GM12878 (cell line): Measurements from ENCODE around the gene COBLL1. TPM values are rescaled to one million over a fixed set of nuclear protein-coding genes. Genes with fewer than 3 reads are reported as not detected.

ENCODE experiments used
- ATAC-seq: fragments of 200-7000 bp; cut with Tn5 transposase; 3 replicates; pipeline ENCODE4 v1.9.1; 2020; ENCODE audit warnings: mild to moderate bottlenecking, moderate library complexity
- BruUV-seq: library from RNA; stranded (reverse); fragments of 400-500 nt; replicated peaks from 2 replicates; lab custom pipeline; 2021; lab: Mats Ljungman, UMichigan
- CTCF ChIA-PET: fragments of 300-600 bp; sonication (Branson Sonifier 250); formaldehyde crosslinking; extraction: SDS; loops from one replicate; lab custom pipeline; 2021; ENCODE audit warnings: inconsistent platforms; lab: Yijun Ruan, JAX
- POLR2A ChIA-PET: fragments of 350-600 bp; formaldehyde crosslinking; extraction: SDS; loops from one replicate; lab custom pipeline; 2021; ENCODE audit warnings: inconsistent platforms; lab: Charles Lee
- RAD21 ChIA-PET: fragments of 300-600 bp; sonication (Branson Sonifier 250); formaldehyde crosslinking; loops from one replicate; lab custom pipeline; 2023; ENCODE audit warnings: antibody characterized with exemption; ENCODE audit not compliant: unreplicated experiment; lab: Charles Lee
- SMC1A ChIA-PET: fragments of 300-600 bp; sonication (Branson Sonifier 250); formaldehyde crosslinking; loops from one replicate; lab custom pipeline; 2023; ENCODE audit not compliant: unreplicated experiment, uncharacterized antibody; lab: Charles Lee
- DNase-seq: peaks from one replicate; pipeline ENCODE4 v3.0.0-alpha.2; 2011; ENCODE audit warnings: low read depth, low spot score
- FAIRE-seq: peaks from 3 replicates; lab custom pipeline; 2011; peaks lifted over from hg19 to GRCh38; lab: Jason Lieb, UNC
- H2AFZ ChIP-seq: 2 replicates; pipeline ENCODE4 v1.6.0; 2011; ENCODE audit warnings: low read depth, low read length, control low read depth; ENCODE audit not compliant: control insufficient read depth
- H3K27ac ChIP-seq: 2 replicates; pipeline ENCODE4 v1.5.1; 2011; ENCODE audit warnings: control low read depth; ENCODE audit not compliant: control insufficient read depth, insufficient read depth
- H3K27me3 ChIP-seq, 2 experiments: replicated peaks in 1 of 2; 2 replicates each; pipeline versions ENCODE4 v1.6.0 to v1.6.1; 2011; ENCODE audit warnings: low read length in 1 of 2; ENCODE audit not compliant: control insufficient read depth in 2 of 2, insufficient read depth in 2 of 2
- H3K36me3 ChIP-seq, 2 experiments: 2 replicates each; pipeline ENCODE4 v1.5.1; 2011; ENCODE audit warnings: low read length in 1 of 2; ENCODE audit not compliant: control insufficient read depth in 2 of 2, insufficient read depth in 2 of 2
- H3K4me1 ChIP-seq: 2 replicates; pipeline ENCODE4 v1.6.1; 2011; ENCODE audit warnings: mild to moderate bottlenecking, low read length, moderate library complexity, mixed read lengths; ENCODE audit not compliant: control insufficient read depth, insufficient read depth
- H3K4me2 ChIP-seq: 2 replicates; pipeline ENCODE4 v1.6.0; 2011; ENCODE audit warnings: control low read depth; ENCODE audit not compliant: control insufficient read depth, insufficient read depth
- H3K4me3 ChIP-seq: fragments of 200-600 bp; sonication (generic); 2 replicates; pipeline ENCODE4 v1.5.1; 2016
- H3K79me2 ChIP-seq: 2 replicates; pipeline ENCODE4 v1.6.0; 2011; ENCODE audit warnings: low read length; ENCODE audit not compliant: control insufficient read depth, insufficient read depth
- H3K9ac ChIP-seq: 2 replicates; pipeline ENCODE4 v1.8.0; 2011; ENCODE audit warnings: low read length, control low read depth, mixed read lengths; ENCODE audit not compliant: control insufficient read depth, insufficient read depth
- H3K9me3 ChIP-seq: replicated peaks from 3 replicates; pipeline ENCODE4 v1.5.1; 2011; ENCODE audit warnings: mild to moderate bottlenecking, low read length; ENCODE audit not compliant: control insufficient read depth, insufficient read depth
- H4K20me1 ChIP-seq: 2 replicates; pipeline ENCODE4 v1.6.0; 2011; ENCODE audit not compliant: control insufficient read depth, insufficient read depth
- BCL11A ChIP-seq: IDR thresholded peaks from 2 replicates; pipeline ENCODE4 v1.6.1; 2011; ENCODE audit warnings: low read depth, low read length
- BCL3 ChIP-seq: IDR thresholded peaks from 2 replicates; pipeline ENCODE4 v1.6.1; 2011; ENCODE audit warnings: borderline replicate concordance, low read depth, mild to moderate bottlenecking, moderate library complexity, low read length; ENCODE audit not compliant: insufficient read depth, poor library complexity, severe bottlenecking
- BRCA1 ChIP-seq: IDR thresholded peaks from 2 replicates; pipeline ENCODE4 v1.6.1; 2011; ENCODE audit warnings: low read depth, low read length, improper control_type of control experiment
- FOXM1 ChIP-seq: IDR thresholded peaks from 2 replicates; pipeline ENCODE4 v1.6.1; 2012; ENCODE audit warnings: low read depth, mild to moderate bottlenecking, inconsistent platforms, low read length, moderate library complexity
- HDGF ChIP-seq: fragments of 450-650 bp; IDR thresholded peaks from 2 replicates; pipeline ENCODE4 v1.6.1; 2016; ENCODE audit warnings: antibody characterized with exemption
- JUNB ChIP-seq: IDR thresholded peaks from 2 replicates; pipeline ENCODE4 v1.6.1; 2016; ENCODE audit warnings: antibody characterized with exemption, mild to moderate bottlenecking
- NFYA ChIP-seq: IDR thresholded peaks from 2 replicates; pipeline ENCODE4 v1.6.1; 2011; ENCODE audit warnings: low read depth, mild to moderate bottlenecking, low read length, improper control_type of control experiment, borderline replicate concordance
- POLR2A ChIP-seq: IDR thresholded peaks from 2 replicates; pipeline ENCODE4 v1.6.1; 2011; ENCODE audit warnings: low read depth, mild to moderate bottlenecking, low read length
- SMAD1 ChIP-seq: fragments of 450-650 bp; IDR thresholded peaks from 2 replicates; pipeline ENCODE4 v1.6.1; 2018; ENCODE audit warnings: mild to moderate bottlenecking, low read depth; ENCODE audit not compliant: partially characterized antibody
- TCF3 ChIP-seq: IDR thresholded peaks from 2 replicates; pipeline ENCODE4 v1.6.1; 2012; ENCODE audit warnings: low read depth, mild to moderate bottlenecking, low read length, borderline replicate concordance; ENCODE audit not compliant: insufficient read depth
- USF2 ChIP-seq: IDR thresholded peaks from 2 replicates; pipeline ENCODE4 v1.6.1; 2011; ENCODE audit warnings: low read depth, low read length, improper control_type of control experiment, borderline replicate concordance
- ZNF622 ChIP-seq: fragments of 450-650 bp; IDR thresholded peaks from 2 replicates; pipeline ENCODE4 v1.6.1; 2017; ENCODE audit warnings: mild to moderate bottlenecking, inconsistent platforms
- WGBS: methylation state at CpG from one replicate; pipeline ENCODE4 v1.1.6; 2016; ENCODE audit warnings: low lambda C conversion rate; ENCODE audit not compliant: insufficient replicate concordance, insufficient coverage; ENCODE audit errors: missing lambda C conversion rate; 5-methylcytosine and 5-hydroxymethylcytosine counted together
- in situ Hi-C: fragments of 300-500 bp; cut with MboI; formaldehyde crosslinking; loops from 9 replicates; pipeline ENCODE4 v1.14.3; 2018; ENCODE audit warnings: mixed read lengths
- intact Hi-C: fragments of 100-400 bp; cut with micrococcal nuclease; formaldehyde crosslinking; loops from one replicate; pipeline ENCODE4 v1.14.2; 2022; ENCODE audit not compliant: unreplicated experiment
- polyA plus RNA-seq, 11 experiments: library from polyadenylated mRNA; depleted of rRNA in 4 of 11; unstranded in 6 of 11; stranded (reverse) in 5 of 11; fragments of >200 nt; fragmentation: Nextera tagmentation in 4 of 11; fragmentation: Illumina TruSeq in 1 of 11; extraction: Ambion mirVana in 4 of 11; extraction: Trizol in 1 of 11; gene quantifications; 1 replicate in 1 of 11; 2 replicates in 10 of 11; pipeline versions ENCODE4 v1.2.1 to v1.2.3, GENCODE V29; 2011 to 2016; ENCODE audit warnings: inconsistent platforms in 2 of 11, missing spikeins in 2 of 11, low read depth in 1 of 11
- total RNA-seq, 4 experiments: library from RNA; depleted of rRNA in 3 of 4; stranded (reverse); fragments of >200 nt in 3 of 4; fragmentation: Illumina TruSeq in 1 of 4; extraction: Trizol in 1 of 4; gene quantifications; 2 replicates each; pipeline versions ENCODE4 v1.2.1 to v1.2.3, GENCODE V29; 2013 to 2021

COBLL1 gene
- total and polyA plus RNA-seq, 10 of the 15 experiments (the other 5 are each of a cell fraction or from before 2014, with no cell fraction given) = 0.46 TPM; not detected in 9

GRCh38 chr2:164745012-164745797, 96.4 kb downstream of the COBLL1 start:
- BruUV-seq = no TSS peak
- DNase-seq = no peak
- no peak overlapping the region for H3K9ac ChIP-seq
- no peak overlapping the region for H2AFZ ChIP-seq
- no peak overlapping the region for H3K4me3 ChIP-seq
- FAIRE-seq = no peak
- intact Hi-C loops = no loop called here
- peaks cover 0 to 4% of the 10 kb centered on the region in 2 experiments; a peak in 2 of 4 replicates for H3K27me3 ChIP-seq
- no peaks in the 10 kb centered on the region for H3K36me3 ChIP-seq
- no peak for TF ChIP-seq SMAD1
- TF ChIP-seq NFYA = no peak
- TF ChIP-seq POLR2A = no peak
- TF ChIP-seq JUNB = no peak
- no peak for TF ChIP-seq TCF3
- no peak for TF ChIP-seq FOXM1
- no peak for TF ChIP-seq BRCA1
- TF ChIP-seq BCL11A = no peak
- TF ChIP-seq BCL3 = no peak
- TF ChIP-seq USF2 = no peak
- TF ChIP-seq ZNF622 = no peak
- TF ChIP-seq HDGF = no peak
- no peaks in the 10 kb centered on the region; the same call in 2 of the 3 replicates for H3K9me3 ChIP-seq
- ChIA-PET SMC1A (interaction anchor here (1.1 kb wide), 1 partner anchor 15 kb away, joined by 3 read pairs; no protein-coding TSS in a partner anchor), POLR2A (no interaction called here), RAD21 (no interaction called here), CTCF (interaction anchor here (1.1 kb wide), 1 partner anchor 25 kb away, joined by 3 read pairs; no protein-coding TSS in a partner anchor)
- no peak overlapping the region for H3K27ac ChIP-seq
- no peak for ATAC-seq
- no peaks in the 10 kb centered on the region for H4K20me1 ChIP-seq
- H3K4me2 ChIP-seq = no peak overlapping the region
- in situ Hi-C loops = no loop called here
- WGBS = 19% methylated on average over 5 of the region's 5 CpGs
- no peaks in the 10 kb centered on the region for H3K4me1 ChIP-seq
- no peaks in the 10 kb centered on the region for H3K79me2 ChIP-seq
